ENCODE measurements around the gene TSR3. TPM values are rescaled to one million over a fixed set of nuclear protein-coding genes. Genes with fewer than 3 reads are reported as not detected.

The TSR3 gene
- total RNA-seq, 2 donors from 2014 or later: 40.4 to 40.7 TPM

DNA sequence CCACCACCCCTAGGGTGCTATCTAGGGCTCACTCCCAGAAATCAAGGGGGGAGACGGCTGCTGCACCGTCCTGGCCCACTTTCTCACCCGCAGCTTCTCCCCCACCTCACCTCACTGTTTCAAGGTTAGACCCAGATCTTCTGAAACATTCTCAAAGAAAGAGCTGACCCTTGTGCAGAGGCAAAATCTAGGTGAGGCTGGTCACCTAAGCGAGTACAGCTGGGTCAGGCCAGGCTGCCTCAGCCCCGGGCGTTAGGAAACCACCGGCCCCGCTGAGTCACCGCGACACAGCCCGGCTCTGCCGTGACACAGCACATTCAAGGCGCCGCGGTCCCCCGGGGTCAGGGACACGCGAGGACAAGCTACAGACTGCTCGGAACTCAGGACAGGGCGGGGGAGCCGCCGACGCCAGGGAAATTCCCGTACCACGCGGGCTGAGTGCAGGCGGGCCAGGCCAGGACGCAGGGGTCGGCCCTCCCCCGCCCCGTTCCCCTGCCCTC is 27.2 kb upstream of the TSR3 start:
- intact Hi-C loops (cut with DNase I): no loop called here
- DNase-seq (ENCODE audit: low spot score): peak; percentile 96

GRCh38 chr16:1378087-1378803 is 26.6 kb upstream of the TSR3 start:
- no peak for DNase-seq (ENCODE audit: low spot score)
- intact Hi-C loops (cut with DNase I): no loop called here

GRCh38 chr16:1377406-1378010 is 25.8 kb upstream of the TSR3 start:
- no peak for DNase-seq (ENCODE audit: low spot score)
- intact Hi-C loops (cut with DNase I): no loop called here

GRCh38 chr16:1375741-1376410 is 24.2 kb upstream of the TSR3 start:
- intact Hi-C loops (cut with DNase I): no loop called here
- DNase-seq (ENCODE audit: low spot score): no peak

DNA sequence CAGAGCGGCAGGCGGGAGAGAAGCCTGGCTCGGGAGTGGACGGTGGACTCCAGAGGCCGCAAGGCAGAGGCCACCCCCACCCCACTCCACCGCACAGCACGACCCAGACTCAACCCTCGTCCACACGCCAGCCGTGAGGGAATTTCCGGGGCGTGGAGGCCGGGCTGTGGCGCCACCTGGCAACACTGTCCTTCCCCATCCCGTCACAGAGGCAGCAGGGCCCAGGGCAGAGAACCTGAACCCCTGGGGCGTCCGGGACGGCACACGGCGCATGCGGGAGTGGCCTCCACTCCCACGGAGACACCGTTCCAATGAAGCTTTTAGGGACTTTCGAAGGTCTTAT is 23.6 kb upstream of the TSR3 start:
- intact Hi-C loops (cut with DNase I): no loop called here
- DNase-seq (ENCODE audit: low spot score): no peak

DNA sequence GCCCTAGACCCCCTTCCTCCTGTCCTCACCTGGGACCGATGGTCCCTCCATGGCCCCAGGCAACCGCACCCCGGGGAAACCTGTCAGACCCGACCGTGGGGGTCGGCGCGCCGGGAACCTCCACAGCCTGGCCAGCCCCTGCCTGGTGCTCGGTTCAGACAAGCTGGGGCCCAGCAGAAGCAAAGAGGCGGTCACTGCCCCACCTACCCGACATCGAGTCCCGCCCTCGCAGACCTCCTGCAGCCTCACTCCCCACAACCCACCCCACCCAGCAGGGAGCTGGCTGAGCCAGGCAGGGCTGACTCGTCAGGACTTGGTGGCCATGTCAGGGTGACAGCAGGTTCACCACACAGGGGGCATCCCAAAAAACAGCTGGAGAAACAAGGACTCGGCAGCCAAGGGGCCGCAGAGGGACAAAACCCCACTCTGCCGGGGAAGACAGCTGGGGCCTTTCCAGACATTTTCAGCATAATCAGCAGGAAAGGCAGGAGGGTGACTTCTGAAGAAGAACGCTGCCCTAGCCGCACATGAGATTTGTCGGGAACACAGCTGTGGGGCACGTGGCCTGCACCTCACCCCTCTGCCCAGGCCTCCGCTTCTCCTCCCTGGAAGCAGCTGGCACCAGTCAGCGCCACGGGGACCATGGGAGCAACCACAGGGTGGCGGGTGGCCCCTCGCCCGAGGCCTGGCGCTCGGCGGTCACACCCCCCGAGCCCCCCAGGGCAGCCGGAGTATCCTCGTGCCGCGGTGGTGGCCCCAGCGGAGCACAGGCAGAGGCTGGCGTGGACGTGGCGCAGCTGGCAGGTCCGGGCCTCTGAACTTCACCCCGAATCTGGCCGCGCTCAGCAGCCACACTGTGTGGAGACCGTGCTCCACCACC is 23.0 kb upstream of the TSR3 start:
- intact Hi-C loops (cut with DNase I): no loop called here

GRCh38 chr16:1372292-1372950 is 20.7 kb upstream of the TSR3 start:
- DNase-seq (ENCODE audit: low spot score): no peak
- intact Hi-C loops (cut with DNase I): no loop called here

More for the DNA sequence above, 23.0 kb upstream of the TSR3 start:
- no peak for DNase-seq (ENCODE audit: low spot score)

DNA sequence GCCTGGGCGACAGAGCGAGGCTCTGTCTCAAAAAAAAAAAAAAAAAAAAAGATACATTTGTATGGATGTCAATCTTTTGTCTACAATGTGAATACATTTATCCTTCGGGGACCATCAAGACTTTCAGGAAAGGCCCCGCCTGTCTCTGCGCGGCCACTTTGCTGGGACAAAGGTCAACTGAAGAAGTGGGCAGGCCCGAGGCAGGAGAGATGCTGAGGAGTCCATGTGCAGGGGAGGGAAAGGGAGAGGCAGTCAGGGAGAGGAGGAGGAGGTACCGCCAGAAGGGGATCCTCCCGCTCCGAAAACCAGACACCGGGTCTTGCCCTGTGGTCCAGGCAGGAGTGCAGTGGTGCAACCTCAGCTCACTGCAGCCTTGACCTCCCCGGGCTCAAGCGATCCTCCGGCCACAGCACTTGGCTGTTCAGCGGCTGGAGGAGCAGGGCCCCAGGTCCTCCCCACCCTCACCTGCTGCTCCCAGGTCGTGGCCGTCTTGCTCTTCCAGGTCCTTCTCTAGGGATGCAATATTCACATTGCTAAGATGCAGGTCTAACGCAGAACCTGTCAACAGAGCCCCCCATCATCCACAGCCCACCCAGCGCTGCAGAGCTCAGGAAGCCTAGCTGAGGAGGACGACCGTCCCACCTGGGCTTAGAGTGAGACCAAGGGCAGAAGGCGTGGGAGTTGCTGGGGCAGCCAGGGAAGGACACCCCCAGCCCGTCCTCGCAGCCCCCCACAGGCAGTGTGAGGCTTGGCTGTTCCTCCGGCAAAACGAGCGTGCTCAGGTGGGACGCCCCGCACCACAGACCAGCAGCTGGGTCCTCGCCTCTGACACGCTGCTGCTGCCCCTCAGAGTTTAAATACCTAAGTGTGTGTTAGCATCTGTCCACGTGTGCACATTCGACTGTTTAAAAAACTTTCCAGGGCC is 19.6 kb upstream of the TSR3 start:
- intact Hi-C loops (cut with DNase I): no loop called here
- no peak for DNase-seq (ENCODE audit: low spot score)

GRCh38 chr16:1367486-1368174 is 16.0 kb upstream of the TSR3 start:
- DNase-seq (ENCODE audit: low spot score): no peak
- intact Hi-C loops (cut with DNase I): loop anchor here in 1 of 2 donors (10.0 kb wide), 1 partner anchor 47 kb away; the partner anchor contains the start of gene UNKL

- peak; percentile 75 for DNase-seq (ENCODE audit: low spot score)
- intact Hi-C loops (cut with DNase I): loop anchor here in 1 of 2 donors (10.0 kb wide), 1 partner anchor 48 kb away; the partner anchor contains the start of gene UNKL
Observed at GRCh38 chr16:1366712-1367299, 15.1 kb upstream of the TSR3 start.

DNA sequence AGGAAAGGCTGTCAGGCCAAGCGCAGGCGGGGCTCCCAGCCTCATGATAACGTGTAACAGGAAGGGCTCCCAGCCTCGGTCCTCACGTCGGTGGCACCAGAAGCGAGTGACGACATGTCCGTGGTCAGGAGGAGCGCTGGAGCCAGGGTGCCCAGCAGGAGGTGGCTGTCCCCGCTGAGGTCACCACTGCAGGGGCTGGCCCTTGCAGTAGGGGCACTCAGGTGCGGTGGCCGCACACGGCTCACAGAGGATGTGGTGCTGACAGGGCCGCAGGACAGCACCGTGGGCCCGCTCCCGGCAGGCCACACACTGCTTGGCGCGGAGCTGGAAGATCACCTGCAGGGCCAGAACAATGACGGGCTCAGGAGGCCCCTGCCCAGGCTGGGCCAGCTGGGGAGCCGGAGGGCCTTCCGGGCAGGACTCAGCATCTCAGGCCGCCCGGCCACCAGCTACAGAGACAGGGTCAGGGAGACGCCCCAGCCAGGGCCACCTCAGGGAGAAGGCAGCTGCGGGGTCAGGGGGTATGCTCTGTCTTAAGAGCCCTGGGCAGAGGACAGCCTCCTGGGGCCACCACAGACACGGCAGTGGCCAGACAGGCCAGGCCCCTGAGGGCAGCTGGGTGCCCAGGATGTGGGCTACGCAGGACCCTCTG is 14.5 kb upstream of the TSR3 start:
- DNase-seq (ENCODE audit: low spot score): no peak
- intact Hi-C loops (cut with DNase I): loop anchor here in 1 of 2 donors (10.0 kb wide), 1 partner anchor 49 kb away; the partner anchor contains the start of gene UNKL

GRCh38 chr16:1364510-1364909 is 12.8 kb upstream of the TSR3 start:
- intact Hi-C loops (cut with DNase I): loop anchor here in 1 of 2 donors (10.0 kb wide), 1 partner anchor 50 kb away; the partner anchor contains the start of gene UNKL

DNA sequence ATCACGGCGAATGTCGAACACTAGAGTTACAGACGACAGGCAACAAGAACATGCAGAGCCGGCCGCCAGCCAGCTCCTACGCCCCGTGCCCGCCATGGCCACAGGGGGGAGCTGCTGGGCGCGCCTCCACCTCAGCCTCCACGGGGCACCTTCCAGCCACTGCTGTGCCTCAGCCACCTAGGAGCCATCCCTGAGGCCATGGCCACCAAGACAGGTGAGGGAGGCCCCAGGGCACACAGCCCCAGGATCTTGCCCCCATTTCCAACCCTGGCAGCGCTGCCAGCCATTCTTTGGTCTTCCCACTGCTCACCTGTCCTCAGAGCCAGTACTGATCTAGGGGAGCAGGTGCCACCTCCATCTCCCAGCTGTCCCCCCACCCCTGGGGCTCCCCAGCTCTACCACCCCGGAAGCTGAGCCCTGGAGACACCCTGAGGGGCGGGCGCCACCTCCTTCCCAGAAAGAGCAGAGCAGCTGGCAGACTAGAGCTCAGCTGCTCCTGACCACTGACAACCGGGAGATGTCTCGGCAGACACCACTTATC is 11.9 kb upstream of the TSR3 start:
- DNase-seq (ENCODE audit: low spot score): no peak
- intact Hi-C loops (cut with DNase I): loop anchor here in 1 of 2 donors (10.0 kb wide), 1 partner anchor 51 kb away; the partner anchor contains the start of gene UNKL

More at GRCh38 chr16:1364510-1364909, 12.8 kb upstream of the TSR3 start:
- DNase-seq (ENCODE audit: low spot score): no peak

GRCh38 chr16:1362807-1363206 is 11.1 kb upstream of the TSR3 start:
- intact Hi-C loops (cut with DNase I): loop anchor here in 1 of 2 donors (10.0 kb wide), 1 partner anchor 52 kb away; the partner anchor contains the start of gene UNKL

DNA sequence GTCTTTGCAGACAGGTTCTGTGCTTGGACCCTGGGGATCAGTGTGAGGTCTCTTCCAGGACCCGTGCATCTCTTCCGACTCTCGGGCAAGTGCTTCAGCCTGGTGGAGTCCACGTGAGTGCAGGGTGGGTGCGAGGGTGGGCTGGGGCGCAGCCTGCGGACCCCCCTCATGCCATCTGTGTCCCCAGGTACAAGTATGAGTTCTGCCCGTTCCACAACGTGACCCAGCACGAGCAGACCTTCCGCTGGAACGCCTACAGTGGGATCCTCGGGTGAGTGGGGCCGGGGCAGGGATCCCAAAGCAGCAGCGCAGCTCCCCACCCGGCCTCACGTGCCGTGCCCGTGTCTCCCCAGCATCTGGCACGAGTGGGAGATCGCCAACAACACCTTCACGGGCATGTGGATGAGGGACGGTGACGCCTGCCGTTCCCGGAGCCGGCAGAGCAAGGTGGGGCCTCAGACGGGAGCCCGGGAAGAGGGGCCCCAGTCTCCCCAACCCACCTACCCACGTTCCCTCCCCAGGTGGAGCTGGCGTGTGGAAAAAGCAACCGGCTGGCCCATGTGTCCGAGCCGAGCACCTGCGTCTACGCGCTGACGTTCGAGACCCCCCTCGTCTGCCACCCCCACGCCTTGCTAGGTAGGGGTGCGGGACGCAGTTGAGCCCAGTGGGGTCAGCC is 10.1 kb upstream of the TSR3 start:
- DNase-seq (ENCODE audit: low spot score): no peak
- intact Hi-C loops (cut with DNase I): loop anchor here in 1 of 2 donors (10.0 kb wide), 1 partner anchor 53 kb away; the partner anchor contains the start of gene UNKL

More at GRCh38 chr16:1362807-1363206, 11.1 kb upstream of the TSR3 start:
- no peak for DNase-seq (ENCODE audit: low spot score)

All from posterior vena cava (tissue), 2 donors.